ENCODE data around the gene MLLT3.

MLLT3 gene

GRCh38 chr9:20414150-20414549, 208.1 kb downstream of the MLLT3 start:
- no peak overlapping the region for H3K4me3 ChIP-seq (ENCODE audit: low read depth, low read length)
- no peak for DNase-seq (ENCODE audit: low read depth)
- TF ChIP-seq CTCF (IDR thresholded peaks at IDR 0.05; ENCODE audit: low read depth, low read length, missing control alignments): no peak
- in situ Hi-C loops (cut with HindIII; ENCODE audit: low sequenced_read_pairs): loop anchor here (10.0 kb wide), 1 partner anchor 61 kb away; no protein-coding TSS in a partner anchor

GRCh38 chr9:20409321-20410092, 212.8 kb downstream of the MLLT3 start:
- no peak for TF ChIP-seq CTCF (IDR thresholded peaks at IDR 0.05; ENCODE audit: low read depth, low read length, missing control alignments)
- in situ Hi-C loops (cut with HindIII; ENCODE audit: low sequenced_read_pairs): loop anchor here (10.0 kb wide), 1 partner anchor 65 kb away; no protein-coding TSS in a partner anchor
- DNase-seq (ENCODE audit: low read depth): no peak
- H3K4me3 ChIP-seq (ENCODE audit: low read depth, low read length): no peak overlapping the region

- no peak for DNase-seq (ENCODE audit: low read depth)
- H3K4me3 ChIP-seq (ENCODE audit: low read depth, low read length): no peak overlapping the region
- in situ Hi-C loops (cut with HindIII; ENCODE audit: low sequenced_read_pairs): no loop called here
- TF ChIP-seq CTCF (IDR thresholded peaks at IDR 0.05; ENCODE audit: low read depth, low read length, missing control alignments): no peak
Observed at GRCh38 chr9:20408513-20408912, 213.8 kb downstream of the MLLT3 start.

GRCh38 chr9:20407013-20407412, 215.3 kb downstream of the MLLT3 start:
- no peak for DNase-seq (ENCODE audit: low read depth)
- no peak overlapping the region for H3K4me3 ChIP-seq (ENCODE audit: low read depth, low read length)
- in situ Hi-C loops (cut with HindIII; ENCODE audit: low sequenced_read_pairs): no loop called here
- TF ChIP-seq CTCF (IDR thresholded peaks at IDR 0.05; ENCODE audit: low read depth, low read length, missing control alignments): no peak

DNA sequence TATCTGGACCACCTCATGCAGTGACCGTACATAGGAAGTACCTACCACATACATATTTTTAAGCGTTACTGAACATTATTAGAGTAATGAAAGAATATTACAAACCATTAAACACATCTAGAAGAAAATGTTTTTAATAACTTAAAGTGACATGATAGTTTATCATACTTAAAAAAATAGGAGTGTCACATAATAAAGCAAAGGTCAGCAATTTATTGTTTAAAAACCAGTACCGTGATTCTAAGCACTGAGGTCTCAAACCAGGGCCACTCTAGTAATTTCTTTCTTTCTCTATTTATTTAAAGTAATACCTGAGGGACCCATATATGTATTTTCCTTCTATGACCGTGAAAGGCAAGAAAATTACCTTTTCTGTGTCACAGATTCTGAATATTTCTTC, 216.0 kb downstream of the MLLT3 start:
- no peak for TF ChIP-seq CTCF (IDR thresholded peaks at IDR 0.05; ENCODE audit: low read depth, low read length, missing control alignments)
- in situ Hi-C loops (cut with HindIII; ENCODE audit: low sequenced_read_pairs): no loop called here
- H3K4me3 ChIP-seq (ENCODE audit: low read depth, low read length): no peak overlapping the region
- DNase-seq (ENCODE audit: low read depth): no peak

GRCh38 chr9:20405616-20406015, 216.7 kb downstream of the MLLT3 start:
- in situ Hi-C loops (cut with HindIII; ENCODE audit: low sequenced_read_pairs): no loop called here
- no peak for TF ChIP-seq CTCF (IDR thresholded peaks at IDR 0.05; ENCODE audit: low read depth, low read length, missing control alignments)
- H3K4me3 ChIP-seq (ENCODE audit: low read depth, low read length): no peak overlapping the region
- no peak for DNase-seq (ENCODE audit: low read depth)
